ENCODE measurements around the gene TRAPPC4.

Gene TRAPPC4

DNA sequence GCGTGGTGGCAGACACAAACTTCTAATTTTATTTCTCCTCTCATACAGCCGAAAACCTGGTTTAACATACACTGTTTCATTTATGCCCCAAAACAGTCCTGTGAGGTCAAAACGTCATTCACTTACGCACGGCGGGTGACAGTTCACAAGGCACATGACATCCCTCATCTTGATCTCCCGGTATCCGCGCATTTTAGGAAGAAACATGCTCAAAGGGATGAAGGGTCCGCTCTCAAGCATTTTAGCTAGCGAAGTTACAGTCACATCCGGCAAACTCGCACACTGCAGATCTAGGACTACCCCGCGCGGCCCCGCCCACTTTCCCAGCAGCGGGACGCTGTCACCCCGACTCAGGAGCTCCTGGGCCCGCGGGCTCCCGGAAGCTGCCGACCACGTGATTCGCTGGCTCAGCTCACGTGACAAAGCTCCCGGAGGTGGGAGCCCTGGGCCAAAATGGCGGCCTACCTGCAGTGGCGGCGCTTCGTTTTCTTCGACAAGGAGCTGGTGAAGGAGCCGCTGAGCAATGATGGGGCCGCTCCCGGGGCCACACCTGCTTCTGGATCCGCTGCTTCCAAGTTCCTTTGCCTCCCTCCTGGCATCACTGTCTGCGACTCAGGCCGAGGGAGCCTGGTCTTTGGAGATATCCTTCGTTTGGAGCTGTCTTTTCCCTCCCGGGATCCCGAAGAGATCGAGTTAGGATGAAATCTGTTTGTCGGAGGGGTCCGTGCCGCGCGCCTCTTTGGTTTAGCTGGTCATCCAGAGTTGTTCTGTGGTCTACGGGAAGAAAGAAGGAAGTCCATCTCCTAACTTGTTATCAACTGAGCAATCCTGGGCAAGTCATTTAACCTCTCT lies 49.0 kb downstream of the TRAPPC4 start, which contains the start of gene VPS11:
Gene VPS11, plus strand, starts transcription at position 448 of the 852 bp plus-strand sequence. Its CDS starts 6 bp downstream, at position 454.
- peak; percentile 95 to 99 for DNase-seq (ENCODE audit: low read depth in 2 of 2)
